ENCODE results near the gene ZNF548.
A peak's percentile ranks its signal among the peaks of the same experiment; 100 is the strongest.
"Not testable (repeated sequence)": the region's sequence is repeated elsewhere in the genome, so short reads cannot be mapped to it uniquely, and the experiment has no call there.

The ZNF548 gene

GRCh38 chr19:57389730-57390598 lies at the start of gene ZNF548:
ZNF548 (plus strand) TSS chr19:57389854; CDS start chr19:57390100, 246 bp downstream.
- peak; percentile 96 for DNase-seq

GRCh38 chr19:57342582-57342981 lies 47.1 kb upstream of the ZNF548 start:
- no peak for DNase-seq

- DNase-seq: no peak
Measured at GRCh38 chr19:57348136-57348535, 41.5 kb upstream of the ZNF548 start.

- DNase-seq: peak; percentile 89
Measured at GRCh38 chr19:57350877-57351805, 38.5 kb upstream of the ZNF548 start, which contains the start of gene ZNF304. ZNF304 (plus strand) TSS chr19:57351271; CDS start chr19:57351665, 394 bp downstream.

GRCh38 chr19:57351867-57352266 lies 37.8 kb upstream of the ZNF548 start:
- no peak for DNase-seq

GRCh38 chr19:57355916-57356315 lies 33.7 kb upstream of the ZNF548 start:
- no peak for DNase-seq

GRCh38 chr19:57357406-57357805 lies 32.2 kb upstream of the ZNF548 start:
- no peak for DNase-seq

- DNase-seq: no peak
Measured at GRCh38 chr19:57359300-57359699, 30.4 kb upstream of the ZNF548 start.

GRCh38 chr19:57362419-57362818 lies 27.2 kb upstream of the ZNF548 start:
- no peak for DNase-seq

GRCh38 chr19:57362997-57363687 lies 26.5 kb upstream of the ZNF548 start, which contains the start of the genes TRAPPC2B and ZNF547:
TRAPPC2B (plus strand) TSS chr19:57363551; CDS start chr19:57364834, 1,283 bp downstream.
ZNF547 (plus strand) TSS chr19:57363551; CDS start chr19:57368556, 5,005 bp downstream.
- DNase-seq: peak; percentile 97

GRCh38 chr19:57363688-57364181 lies 25.9 kb upstream of the ZNF548 start:
- DNase-seq: no peak

GRCh38 chr19:57366776-57367175 lies 22.9 kb upstream of the ZNF548 start:
- no peak for DNase-seq

GRCh38 chr19:57374179-57374578 lies 15.5 kb upstream of the ZNF548 start:
- DNase-seq: no peak

GRCh38 chr19:57374647-57375046 lies 15.0 kb upstream of the ZNF548 start:
- DNase-seq: not testable (repeated sequence)

GRCh38 chr19:57376151-57376550 lies 13.5 kb upstream of the ZNF548 start:
- no peak for DNase-seq

GRCh38 chr19:57377498-57378146 lies 12.0 kb upstream of the ZNF548 start:
- no peak for DNase-seq

GRCh38 chr19:57380923-57381322 lies 8.7 kb upstream of the ZNF548 start:
- DNase-seq: no peak

- DNase-seq: no peak
Measured at GRCh38 chr19:57382806-57383488, 6.7 kb upstream of the ZNF548 start.

GRCh38 chr19:57389194-57389729 lies 392 bp upstream of the ZNF548 start:
- DNase-seq: no peak

- no peak for DNase-seq
Measured at GRCh38 chr19:57395710-57396109, 6.1 kb downstream of the ZNF548 start.

- no peak for DNase-seq
Measured at GRCh38 chr19:57398868-57399267, 9.2 kb downstream of the ZNF548 start.

Data from NCI-H1092 (cell line).